ENCODE results near the gene NLRP9. TPM values are rescaled to one million over a fixed set of nuclear protein-coding genes. Genes with fewer than 3 reads are reported as not detected.

NLRP9 gene
- total and polyA plus RNA-seq, 3 donors from 2014 or later, result 0.11 to 0.68 (median 0.39) TPM

DNA sequence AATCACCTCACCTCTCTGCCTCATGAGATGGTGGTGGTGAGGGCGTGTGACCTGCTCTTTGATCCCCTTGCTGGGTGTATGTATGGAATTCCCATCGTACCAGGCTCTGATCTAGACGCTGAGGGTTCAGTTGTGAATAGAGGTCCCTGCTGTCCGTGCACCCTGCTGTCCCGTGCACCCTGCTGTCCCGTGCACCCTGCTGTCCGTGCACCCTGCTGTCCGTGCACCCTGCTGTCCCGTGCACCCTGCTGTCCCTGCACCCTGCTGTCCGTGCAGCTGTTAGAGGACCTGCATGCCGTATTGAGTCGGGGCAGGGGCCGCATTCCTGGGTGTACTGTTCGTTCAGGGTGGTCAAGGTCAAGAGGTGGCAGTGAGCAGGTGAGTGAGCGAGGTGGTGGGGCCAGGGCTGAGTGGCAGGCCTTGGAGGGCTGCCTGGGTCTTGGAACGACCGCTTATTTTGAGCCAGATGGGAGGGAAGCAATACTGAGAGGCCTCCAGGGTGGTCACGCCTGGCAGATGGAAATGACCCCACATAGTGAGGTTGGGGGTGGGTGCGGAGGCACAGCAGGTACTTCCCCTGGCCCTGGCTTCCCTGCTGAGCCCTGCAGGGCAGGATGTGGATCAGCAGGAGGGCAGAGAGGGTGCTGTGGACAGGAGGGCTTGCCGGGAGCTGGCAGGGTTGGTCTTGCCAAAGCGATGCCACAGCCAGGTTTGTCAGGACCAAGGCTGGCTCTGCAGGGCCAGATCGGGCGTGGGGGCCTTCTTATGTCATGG lies 67.7 kb downstream of the NLRP9 start:
- no peaks in the 10 kb centered on the region for H3K27me3 ChIP-seq
- intact Hi-C loops (cut with DNase I; ENCODE audit: low total_unique reads), result no loop called here
- no peak overlapping the region for H3K27ac ChIP-seq
- no peak overlapping the region for H3K4me3 ChIP-seq
- H3K9me3 ChIP-seq, result no peaks in the 10 kb centered on the region
- H3K4me1 ChIP-seq, result peaks cover 34% of the 10 kb centered on the region
- H3K36me3 ChIP-seq (ENCODE audit: low read depth, missing control alignments), result no peaks in the 10 kb centered on the region
- no peak for DNase-seq
- no peak for TF ChIP-seq CTCF (IDR thresholded peaks at IDR 0.05)
- TF ChIP-seq POLR2A (IDR thresholded peaks at IDR 0.05), result no peak
- 65 to 76% methylated on average over 23 of the region's 23 CpGs for WGBS, 2 donors

DNA sequence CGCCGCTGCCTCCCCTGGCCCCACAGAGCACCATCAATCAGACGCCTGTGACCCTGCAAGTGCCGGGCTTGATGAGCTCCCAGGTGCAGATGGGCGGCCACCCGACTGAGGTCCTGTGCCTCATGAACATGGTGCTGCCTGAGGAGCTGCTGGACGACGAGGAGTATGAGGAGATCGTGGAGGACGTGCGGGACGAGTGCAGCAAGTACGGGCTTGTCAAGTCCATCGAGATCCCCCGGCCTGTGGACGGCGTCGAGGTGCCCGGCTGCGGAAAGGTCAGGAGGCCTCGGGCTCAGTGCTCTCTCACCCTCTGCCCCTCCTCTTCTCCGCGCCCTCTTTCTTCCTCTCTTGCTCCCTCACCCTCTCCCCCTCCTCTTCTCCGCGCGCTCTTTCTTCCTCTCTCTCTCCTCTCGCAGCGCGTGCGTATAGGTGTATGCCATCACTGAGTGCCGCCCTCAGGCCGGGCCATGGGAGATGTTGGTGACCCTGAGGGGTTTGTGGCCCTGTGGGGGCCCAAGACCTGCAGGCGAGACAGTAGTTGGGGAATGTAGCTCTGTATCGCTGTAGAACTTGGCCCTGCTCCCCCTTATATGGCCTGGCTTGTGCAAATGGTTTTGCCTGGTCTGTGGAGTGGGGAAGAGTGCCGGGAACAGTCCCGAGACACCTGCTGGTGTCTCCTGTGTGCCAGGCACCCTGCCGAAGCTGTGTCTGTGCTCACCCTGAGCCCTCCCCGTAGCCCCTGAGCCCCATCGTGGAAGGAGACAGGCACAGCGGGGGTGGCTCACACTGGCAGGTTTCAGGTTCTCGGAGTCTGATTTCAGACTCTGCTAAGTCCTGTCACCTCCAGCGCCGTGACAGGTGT lies 68.6 kb downstream of the NLRP9 start:
- H3K36me3 ChIP-seq (ENCODE audit: low read depth, missing control alignments), result no peaks in the 10 kb centered on the region
- H3K9me3 ChIP-seq, result no peaks in the 10 kb centered on the region
- 84 to 85% methylated on average over 21 to 43 of the region's 43 CpGs for WGBS, 2 donors
- no peak for DNase-seq
- H3K27ac ChIP-seq, result no peak overlapping the region
- no peak for TF ChIP-seq CTCF (IDR thresholded peaks at IDR 0.05)
- no peak for TF ChIP-seq POLR2A (IDR thresholded peaks at IDR 0.05)
- peaks cover 34% of the 10 kb centered on the region for H3K4me1 ChIP-seq
- H3K4me3 ChIP-seq, result no peak overlapping the region
- intact Hi-C loops (cut with DNase I; ENCODE audit: low total_unique reads), result no loop called here
- no peaks in the 10 kb centered on the region for H3K27me3 ChIP-seq

GRCh38 chr19:55668603-55669348 lies 69.4 kb downstream of the NLRP9 start:
- DNase-seq, result no peak
- H3K4me3 ChIP-seq, result no peak overlapping the region
- H3K36me3 ChIP-seq (ENCODE audit: low read depth, missing control alignments), result no peaks in the 10 kb centered on the region
- intact Hi-C loops (cut with DNase I; ENCODE audit: low total_unique reads), result no loop called here
- peaks cover 29% of the 10 kb centered on the region for H3K4me1 ChIP-seq
- no peaks in the 10 kb centered on the region for H3K9me3 ChIP-seq
- no peaks in the 10 kb centered on the region for H3K27me3 ChIP-seq
- TF ChIP-seq POLR2A (IDR thresholded peaks at IDR 0.05) (no peak), CTCF (IDR thresholded peaks at IDR 0.05) (no peak)
- 75 to 94% methylated on average over 18 to 30 of the region's 30 CpGs for WGBS, 2 donors
- H3K27ac ChIP-seq, result no peak overlapping the region

GRCh38 chr19:55667958-55668357 lies 70.2 kb downstream of the NLRP9 start:
- WGBS, 2 donors, result 53 to 69% methylated on average over 3 to 11 of the region's 11 CpGs
- intact Hi-C loops (cut with DNase I; ENCODE audit: low total_unique reads), result no loop called here
- no peak overlapping the region for H3K27ac ChIP-seq
- DNase-seq, result no peak
- H3K4me1 ChIP-seq, result peaks cover 22% of the 10 kb centered on the region
- no peaks in the 10 kb centered on the region for H3K9me3 ChIP-seq
- H3K4me3 ChIP-seq, result no peak overlapping the region
- H3K36me3 ChIP-seq (ENCODE audit: low read depth, missing control alignments), result no peaks in the 10 kb centered on the region
- no peak for TF ChIP-seq CTCF (IDR thresholded peaks at IDR 0.05)
- no peak for TF ChIP-seq POLR2A (IDR thresholded peaks at IDR 0.05)
- H3K27me3 ChIP-seq, result no peaks in the 10 kb centered on the region

All from testis (tissue), 3 donors.